Esophagus (tissue), 2 donors: ENCODE data around the gene GDF9. TPM values are rescaled to one million over a fixed set of nuclear protein-coding genes. Genes with fewer than 3 reads are reported as not detected.

Experiments
- polyA plus RNA-seq, 2 donors: library from polyadenylated mRNA; stranded (reverse); fragments of 200-250 nt; gene quantifications; one replicate each; pipeline ENCODE4 v1.2.3, GENCODE V29; 2013
- donor health status: healthy with polysubstance abuse.
- donor health status: Bipolar disorder and iron deficiency.

Gene GDF9
- polyA plus RNA-seq, 2 donors: 0.16 to 0.55 TPM

Other genes starting within 250 kb of the GDF9 start
- gene IL13, start 208.3 kb downstream of the GDF9 start, polyA plus RNA-seq: not detected
- gene IL4, start 192.5 kb downstream of the GDF9 start, polyA plus RNA-seq: not detected
- gene KIF3A, start 128.9 kb downstream of the GDF9 start, polyA plus RNA-seq: 1 to 10 TPM; 2.0 to 2.4 TPM
- gene CCNI2, start 119.0 kb downstream of the GDF9 start, polyA plus RNA-seq: under 1 TPM; 0.04 to 0.05 TPM
- 10 to 100 TPM; 22.1 to 23.3 TPM for gene SEPTIN8, start 89.2 kb downstream of the GDF9 start, polyA plus RNA-seq
- gene SOWAHA, start 53.2 kb downstream of the GDF9 start, polyA plus RNA-seq: under 1 TPM; 0.07 to 0.18 TPM
- 1 to 10 TPM; 3.3 to 5.6 TPM for gene SHROOM1, start 35.8 kb downstream of the GDF9 start, polyA plus RNA-seq
- 100 to 1,000 TPM; 351 to 424 TPM for gene UQCRQ, start 173 bp upstream of the GDF9 start, polyA plus RNA-seq
- 1 to 10 TPM in 1 of 2 donors, under 1 TPM in 1; 0.73 to 2.2 TPM for gene LEAP2, start 7.2 kb upstream of the GDF9 start, polyA plus RNA-seq
- 10 to 100 TPM; 10.4 to 12.6 TPM for gene AFF4, start 97.2 kb upstream of the GDF9 start, polyA plus RNA-seq
- 10 to 100 TPM; 22.0 to 23.4 TPM for gene ZCCHC10, start 160.1 kb upstream of the GDF9 start, polyA plus RNA-seq
- 100 to 1,000 TPM in 1 of 2 donors, 10 to 100 TPM in 1; 60.6 to 103 TPM for gene HSPA4, start 185.5 kb upstream of the GDF9 start, polyA plus RNA-seq